ENCODE results near the gene JMJD1C. TPM values are rescaled to one million over a fixed set of nuclear protein-coding genes. Genes with fewer than 3 reads are reported as not detected.

Gene JMJD1C
- total and polyA plus RNA-seq, 8 donors = 25.6 to 56.9 (median 36.7) TPM

DNA sequence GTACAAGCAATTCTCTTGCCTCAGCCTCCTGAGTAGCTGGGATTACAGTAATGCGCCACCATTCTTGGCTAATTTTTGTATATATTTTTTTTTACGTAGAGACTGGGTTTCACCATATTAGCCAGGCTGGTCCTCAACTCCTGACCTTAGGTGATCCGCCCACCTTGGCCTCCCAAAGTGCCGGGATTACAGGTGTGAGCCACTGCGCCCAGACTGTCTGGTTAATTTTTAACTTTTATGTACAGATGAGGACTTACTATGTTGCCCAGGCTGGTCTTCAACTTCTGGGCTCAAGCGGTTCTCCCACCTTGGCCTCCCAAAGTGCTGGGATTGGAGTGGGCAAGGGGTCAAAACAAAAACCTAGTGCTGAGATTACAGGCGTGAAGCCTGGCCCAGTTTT lies 101.8 kb downstream of the JMJD1C start:
- H3K27ac ChIP-seq = no peak overlapping the region
- no peaks in the 10 kb centered on the region for H3K36me3 ChIP-seq
- H3K9me3 ChIP-seq = no peaks in the 10 kb centered on the region
- H3K4me3 ChIP-seq = no peak overlapping the region
- intact Hi-C loops (cut with DNase I) = no loop called here
- no peaks in the 10 kb centered on the region for H3K27me3 ChIP-seq
- no peak for FAIRE-seq
- no peak for ATAC-seq
- H3K4me1 ChIP-seq = no peaks in the 10 kb centered on the region
- TF ChIP-seq, protein P1, sequence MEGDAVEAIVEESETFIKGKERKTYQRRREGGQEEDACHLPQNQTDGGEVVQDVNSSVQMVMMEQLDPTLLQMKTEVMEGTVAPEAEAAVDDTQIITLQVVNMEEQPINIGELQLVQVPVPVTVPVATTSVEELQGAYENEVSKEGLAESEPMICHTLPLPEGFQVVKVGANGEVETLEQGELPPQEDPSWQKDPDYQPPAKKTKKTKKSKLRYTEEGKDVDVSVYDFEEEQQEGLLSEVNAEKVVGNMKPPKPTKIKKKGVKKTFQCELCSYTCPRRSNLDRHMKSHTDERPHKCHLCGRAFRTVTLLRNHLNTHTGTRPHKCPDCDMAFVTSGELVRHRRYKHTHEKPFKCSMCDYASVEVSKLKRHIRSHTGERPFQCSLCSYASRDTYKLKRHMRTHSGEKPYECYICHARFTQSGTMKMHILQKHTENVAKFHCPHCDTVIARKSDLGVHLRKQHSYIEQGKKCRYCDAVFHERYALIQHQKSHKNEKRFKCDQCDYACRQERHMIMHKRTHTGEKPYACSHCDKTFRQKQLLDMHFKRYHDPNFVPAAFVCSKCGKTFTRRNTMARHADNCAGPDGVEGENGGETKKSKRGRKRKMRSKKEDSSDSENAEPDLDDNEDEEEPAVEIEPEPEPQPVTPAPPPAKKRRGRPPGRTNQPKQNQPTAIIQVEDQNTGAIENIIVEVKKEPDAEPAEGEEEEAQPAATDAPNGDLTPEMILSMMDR (IDR thresholded peaks at IDR 0.05) = no peak
- 94 to 97% methylated on average over 7 of the region's 7 CpGs for WGBS, 2 donors
- DNase-seq = no peak

DNA sequence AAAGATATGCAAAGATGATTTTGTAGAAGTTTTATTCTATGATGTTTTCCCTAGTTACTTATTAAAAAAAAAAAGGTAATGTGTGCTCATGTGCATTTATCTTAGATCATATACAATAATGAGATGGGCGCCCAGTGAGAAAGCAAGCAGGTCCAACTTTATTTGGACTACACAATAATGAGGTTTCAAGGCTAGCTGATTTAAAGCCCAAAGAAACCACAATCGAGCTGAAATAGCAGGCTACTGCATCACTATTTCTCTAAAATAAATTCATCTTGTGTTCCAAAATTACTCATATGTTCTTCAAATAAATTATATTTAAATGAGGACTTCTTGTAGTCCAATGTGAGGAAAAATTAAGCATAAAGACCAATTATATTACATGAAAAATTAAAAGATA lies 110.1 kb downstream of the JMJD1C start:
- H3K27ac ChIP-seq = no peak overlapping the region
- H3K36me3 ChIP-seq = no peaks in the 10 kb centered on the region
- no peak for FAIRE-seq
- no peaks in the 10 kb centered on the region for H3K4me1 ChIP-seq
- TF ChIP-seq, protein P1 (IDR thresholded peaks at IDR 0.05) = no peak
- DNase-seq = no peak
- 36 to 40% methylated on average over 2 of the region's 2 CpGs for WGBS, 2 donors
- no peak overlapping the region for H3K4me3 ChIP-seq
- H3K9me3 ChIP-seq = no peaks in the 10 kb centered on the region
- no peak for ATAC-seq
- H3K27me3 ChIP-seq = no peaks in the 10 kb centered on the region
- intact Hi-C loops (cut with DNase I) = no loop called here

DNA sequence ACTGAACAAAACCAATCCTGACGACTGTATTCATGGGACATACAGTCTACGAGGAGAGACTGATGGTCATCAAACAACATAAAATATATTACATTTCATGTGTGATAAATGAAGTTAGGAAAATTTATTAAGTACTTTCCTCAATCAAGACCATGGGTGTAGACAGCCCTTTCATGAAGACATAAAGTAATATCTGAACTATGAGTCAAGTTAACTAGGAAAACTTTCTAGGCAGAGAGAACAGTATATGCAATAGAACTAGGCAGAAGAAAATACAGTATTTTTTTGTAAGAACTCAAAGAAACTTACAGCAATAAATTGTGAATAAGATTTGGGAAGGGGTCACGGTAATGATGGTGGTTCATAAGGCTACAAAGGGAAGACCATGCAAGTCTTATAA lies 112.8 kb downstream of the JMJD1C start:
- intact Hi-C loops (cut with DNase I) = no loop called here
- no peaks in the 10 kb centered on the region for H3K27me3 ChIP-seq
- no peak overlapping the region for H3K27ac ChIP-seq
- no peak for DNase-seq
- H3K36me3 ChIP-seq = no peaks in the 10 kb centered on the region
- WGBS, 2 donors = 96 to 97% methylated on average over 3 of the region's 3 CpGs
- no peak for ATAC-seq
- TF ChIP-seq, protein P1 (IDR thresholded peaks at IDR 0.05) = no peak
- H3K9me3 ChIP-seq = no peaks in the 10 kb centered on the region
- H3K4me3 ChIP-seq = no peak overlapping the region
- FAIRE-seq = no peak
- no peaks in the 10 kb centered on the region for H3K4me1 ChIP-seq

DNA sequence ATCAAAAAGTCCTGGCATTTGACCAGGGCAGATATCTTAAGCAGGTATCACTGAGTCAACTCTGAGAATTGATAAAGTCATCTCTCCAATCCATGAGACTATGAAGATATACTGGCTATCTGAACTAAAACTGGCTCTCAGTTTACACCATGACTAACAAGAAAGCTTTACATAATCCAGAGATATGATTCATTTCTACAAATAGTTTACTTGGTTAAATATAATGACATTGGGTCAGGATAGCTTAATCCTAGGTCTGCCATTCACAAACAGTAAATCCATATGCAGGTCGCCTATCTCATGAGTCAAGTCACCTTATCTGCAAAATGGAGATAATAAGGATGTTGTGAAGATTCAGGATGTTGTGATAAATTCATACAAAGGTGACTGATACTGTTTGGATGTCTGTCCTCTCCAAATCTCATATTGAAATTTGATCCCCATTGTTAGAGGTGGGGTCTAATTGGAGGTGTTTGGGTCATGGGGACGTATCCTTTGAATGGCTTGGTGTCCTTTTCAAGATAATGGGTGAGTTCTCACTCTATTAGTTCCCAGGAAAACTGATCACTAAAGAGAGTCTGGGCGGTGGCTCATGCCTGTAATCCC lies 117.4 kb downstream of the JMJD1C start:
- TF ChIP-seq, protein P1 (IDR thresholded peaks at IDR 0.05) = no peak
- Histone ChIP-seq H3K27me3 (no peaks in the 10 kb centered on the region), H3K4me3 (no peak overlapping the region), H3K27ac (no peak overlapping the region), H3K4me1 (no peaks in the 10 kb centered on the region), H3K36me3 (no peaks in the 10 kb centered on the region), H3K9me3 (no peaks in the 10 kb centered on the region)
- WGBS, 2 donors = 94 to 98% methylated on average over 3 of the region's 3 CpGs
- no peak for ATAC-seq
- intact Hi-C loops (cut with DNase I) = no loop called here
- DNase-seq = no peak
- no peak for FAIRE-seq

DNA sequence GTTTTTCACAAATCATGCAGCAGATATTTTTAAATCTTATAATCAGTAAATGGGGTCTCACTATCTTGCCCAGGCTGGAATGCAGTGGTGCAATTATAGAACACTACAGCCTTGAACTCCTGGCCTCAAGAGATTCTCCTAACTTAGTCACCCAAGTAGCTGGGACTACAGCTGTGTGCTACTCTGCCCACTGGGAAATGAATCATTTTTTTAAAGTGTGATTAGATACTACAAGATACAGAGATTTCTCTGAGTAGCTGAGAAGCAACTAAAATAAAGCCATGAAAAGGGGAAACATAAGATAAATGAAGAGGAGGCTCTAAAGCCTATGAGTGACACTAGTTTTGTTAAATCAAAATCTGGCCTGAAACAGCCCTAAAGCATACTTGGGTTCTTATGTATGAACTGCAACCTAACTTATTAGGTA lies 119.7 kb downstream of the JMJD1C start:
- Histone ChIP-seq H3K4me1 (no peaks in the 10 kb centered on the region), H3K36me3 (no peaks in the 10 kb centered on the region), H3K9me3 (no peaks in the 10 kb centered on the region), H3K27me3 (no peaks in the 10 kb centered on the region), H3K27ac (no peak overlapping the region), H3K4me3 (no peak overlapping the region)
- TF ChIP-seq, protein P1 (IDR thresholded peaks at IDR 0.05) = no peak
- no peak for DNase-seq
- FAIRE-seq = no peak
- no peak for ATAC-seq
- intact Hi-C loops (cut with DNase I) = no loop called here

Measured in pancreas (tissue), 10 donors.